ENCODE data around the gene CLDN15.
"Not testable (repeated sequence)": the region's sequence is repeated elsewhere in the genome, so short reads cannot be mapped to it uniquely, and the experiment has no call there.

The CLDN15 gene

GRCh38 chr7:101199522-101199921 is 38.1 kb downstream of the CLDN15 start:
- not testable (repeated sequence) for ATAC-seq, DNase-seq

GRCh38 chr7:101198476-101198875 is 39.1 kb downstream of the CLDN15 start:
- ATAC-seq, result no peak

GRCh38 chr7:101197991-101198390 is 39.6 kb downstream of the CLDN15 start:
- DNase-seq, result no peak
- ATAC-seq, result no peak

More at GRCh38 chr7:101198476-101198875, 39.1 kb downstream of the CLDN15 start:
- no peak for DNase-seq

GRCh38 chr7:101195884-101196283 is 41.7 kb downstream of the CLDN15 start:
- no peak for ATAC-seq
- no peak for DNase-seq

GRCh38 chr7:101189109-101189508 is 48.5 kb downstream of the CLDN15 start:
- ATAC-seq (no peak), DNase-seq (no peak)

GRCh38 chr7:101186844-101187428 is 50.7 kb downstream of the CLDN15 start:
- no peak for DNase-seq
- ATAC-seq, result no peak

- DNase-seq (no peak), ATAC-seq (no peak)
These were observed 51.4 kb downstream of the CLDN15 start for GRCh38 chr7:101186194-101186593.

- no peak for DNase-seq
- ATAC-seq, result no peak
These were observed 52.3 kb downstream of the CLDN15 start for GRCh38 chr7:101185258-101185839.

All from stimulated activated naive CD8-positive, alpha-beta T cell treated with anti-CD3 and anti-CD28 coated beads, Interleukin-15, Interleukin-2, amounts not matched to agents 100 U/mL and 50 U/mL, for 24 hours (primary cell).